SK-N-SH treated with all-trans-retinoic acid at 6 μM for 48 hours (cell line): Measurements from ENCODE around the gene ATP2B1.

Experiments
- ATAC-seq: fragments of 200-7000 bp; cut with Tn5 transposase; 3 replicates; pipeline ENCODE4 v1.9.1; 2020; ENCODE audit warnings: mild to moderate bottlenecking, moderate library complexity
- ARNTL ChIP-seq: fragments of 450-650 bp; formaldehyde crosslinking; IDR thresholded peaks from 2 replicates; pipeline ENCODE4 v1.5.0; 2020; ENCODE audit warnings: low read depth, mild to moderate bottlenecking, moderate library complexity, borderline replicate concordance
- CREB5 ChIP-seq: fragments of 250-450 bp; sonication (Bioruptor Pico); IDR thresholded peaks from 2 replicates; pipeline ENCODE4 v1.5.1; 2020; ENCODE audit warnings: low read depth, mild to moderate bottlenecking, moderate library complexity
- CSDC2 ChIP-seq: fragments of 250-450 bp; sonication (Bioruptor Pico); IDR thresholded peaks from 2 replicates; pipeline ENCODE4 v1.5.0; 2020; ENCODE audit warnings: mild to moderate bottlenecking, moderate library complexity
- CSRNP3 ChIP-seq: fragments of 250-450 bp; sonication (Bioruptor Pico); IDR thresholded peaks from 2 replicates; pipeline ENCODE4 v1.5.1; 2021; ENCODE audit warnings: mild to moderate bottlenecking, moderate library complexity
- ESRRG ChIP-seq: fragments of 250-450 bp; sonication (Bioruptor Pico); IDR thresholded peaks from 2 replicates; pipeline ENCODE4 v1.6.1; 2021; ENCODE audit warnings: mild to moderate bottlenecking
- GLIS3 ChIP-seq: fragments of 250-450 bp; sonication (Bioruptor Pico); IDR thresholded peaks from 2 replicates; pipeline ENCODE4 v1.5.0; 2020; ENCODE audit warnings: mild to moderate bottlenecking, moderate library complexity
- ISL1 ChIP-seq: fragments of 250-450 bp; sonication (Bioruptor Pico); IDR thresholded peaks from 2 replicates; pipeline ENCODE4 v2.1.2; 2022; ENCODE audit warnings: mild to moderate bottlenecking, moderate library complexity
- OSR1 ChIP-seq: fragments of 250-450 bp; sonication (Bioruptor Pico); IDR thresholded peaks from 2 replicates; pipeline ENCODE4 v1.8.0; 2022; ENCODE audit warnings: moderate library complexity, mild to moderate bottlenecking, inconsistent platforms
- PATZ1 ChIP-seq: fragments of 250-450 bp; sonication (Bioruptor Pico); IDR thresholded peaks from 2 replicates; pipeline ENCODE4 v1.8.0; 2020; ENCODE audit warnings: mild to moderate bottlenecking, moderate library complexity, borderline replicate concordance
- POU6F1 ChIP-seq: fragments of 250-450 bp; sonication (Bioruptor Pico); IDR thresholded peaks from 2 replicates; pipeline ENCODE4 v1.8.0; 2021; ENCODE audit warnings: low read depth, mild to moderate bottlenecking, moderate library complexity, borderline replicate concordance
- PPARA ChIP-seq: fragments of 250-450 bp; sonication (Bioruptor Pico); IDR thresholded peaks from 2 replicates; pipeline ENCODE4 v1.5.0; 2020; ENCODE audit warnings: mild to moderate bottlenecking, borderline replicate concordance
- RARB ChIP-seq: fragments of 250-450 bp; sonication (Bioruptor Pico); IDR thresholded peaks from 2 replicates; pipeline ENCODE4 v1.8.0; 2021; ENCODE audit warnings: mild to moderate bottlenecking, moderate library complexity
- SNAI2 ChIP-seq: fragments of 250-450 bp; sonication (Bioruptor Pico); IDR thresholded peaks from 2 replicates; pipeline ENCODE4 v1.5.0; 2020; ENCODE audit warnings: mild to moderate bottlenecking, moderate library complexity
- TCF4 ChIP-seq: fragments of 250-450 bp; sonication (Bioruptor Pico); IDR thresholded peaks from 2 replicates; pipeline ENCODE4 v1.8.0; 2021; ENCODE audit warnings: mild to moderate bottlenecking, moderate library complexity, borderline replicate concordance
- TOX ChIP-seq: fragments of 250-450 bp; sonication (Bioruptor Pico); IDR thresholded peaks from 2 replicates; pipeline ENCODE4 v1.8.0; 2021; ENCODE audit warnings: mild to moderate bottlenecking, moderate library complexity, borderline replicate concordance
- TSHZ2 ChIP-seq: fragments of 250-450 bp; sonication (Bioruptor Pico); IDR thresholded peaks from 2 replicates; pipeline ENCODE4 v1.5.0; 2020; ENCODE audit warnings: mild to moderate bottlenecking, moderate library complexity
- ZC3H10 ChIP-seq: fragments of 250-450 bp; sonication (Bioruptor Pico); IDR thresholded peaks from 2 replicates; pipeline ENCODE4 v1.5.1; 2021; ENCODE audit warnings: mild to moderate bottlenecking, moderate library complexity
- ZFP3 ChIP-seq: fragments of 250-450 bp; sonication (Bioruptor Pico); IDR thresholded peaks from 2 replicates; pipeline ENCODE4 v1.5.0; 2020; ENCODE audit warnings: mild to moderate bottlenecking, moderate library complexity
- ZFP30 ChIP-seq: fragments of 450-650 bp; formaldehyde crosslinking; IDR thresholded peaks from 2 replicates; pipeline ENCODE4 v1.5.0; 2022; ENCODE audit warnings: mild to moderate bottlenecking, moderate library complexity
- ZNF565 ChIP-seq: fragments of 450-650 bp; formaldehyde crosslinking; conservative IDR thresholded peaks from 2 replicates; pipeline ENCODE4 v1.5.0; 2020; ENCODE audit warnings: low read depth, mild to moderate bottlenecking, moderate library complexity
- ZNF70 ChIP-seq: fragments of 450-650 bp; formaldehyde crosslinking; IDR thresholded peaks from 2 replicates; pipeline ENCODE4 v1.5.0; 2020; ENCODE audit warnings: mild to moderate bottlenecking, moderate library complexity
- ZNF8 ChIP-seq: fragments of 450-650 bp; formaldehyde crosslinking; IDR thresholded peaks from 2 replicates; pipeline ENCODE4 v1.5.0; 2020; ENCODE audit warnings: mild to moderate bottlenecking, moderate library complexity

ATP2B1 gene

GRCh38 chr12:89676930-89677329 lies 31.7 kb downstream of the ATP2B1 start:
- no peak for TF ChIP-seq TCF4 (CRISPR knock-in tag)
- TF ChIP-seq ZFP3 (CRISPR knock-in tag), result no peak
- ATAC-seq, result no peak

GRCh38 chr12:89674326-89674942 lies 34.2 kb downstream of the ATP2B1 start:
- TF ChIP-seq TCF4 (CRISPR knock-in tag) (no peak), ISL1 (CRISPR knock-in tag) (no peak), CREB5 (no peak), TOX (CRISPR knock-in tag) (no peak), SNAI2 (CRISPR knock-in tag) (no peak), ARNTL (CRISPR knock-in tag) (no peak), ZFP30 (no peak), ZFP3 (CRISPR knock-in tag) (no peak), ZNF565 (CRISPR knock-in tag) (no peak), TSHZ2 (CRISPR knock-in tag) (no peak), ESRRG (CRISPR knock-in tag) (no peak), ZNF8 (no peak), GLIS3 (CRISPR knock-in tag) (no peak), ZNF70 (CRISPR knock-in tag) (no peak), ZC3H10 (CRISPR knock-in tag) (no peak), OSR1 (no peak)
- ATAC-seq, result no peak

GRCh38 chr12:89673603-89674002 lies 35.0 kb downstream of the ATP2B1 start:
- no peak for ATAC-seq

More at GRCh38 chr12:89673603-89674002, 35.0 kb downstream of the ATP2B1 start:
- TF ChIP-seq OSR1 (no peak), PATZ1 (CRISPR knock-in tag) (no peak), ZNF565 (CRISPR knock-in tag) (no peak), RARB (CRISPR knock-in tag) (no peak), ESRRG (CRISPR knock-in tag) (no peak), POU6F1 (CRISPR knock-in tag) (no peak), CREB5 (no peak), ARNTL (CRISPR knock-in tag) (no peak), ZFP30 (no peak), TOX (CRISPR knock-in tag) (no peak), PPARA (no peak), CSDC2 (CRISPR knock-in tag) (no peak), CSRNP3 (CRISPR knock-in tag) (no peak), ZNF8 (no peak), ZFP3 (CRISPR knock-in tag) (no peak), SNAI2 (CRISPR knock-in tag) (no peak), ZC3H10 (CRISPR knock-in tag) (no peak), ISL1 (CRISPR knock-in tag) (no peak), TSHZ2 (CRISPR knock-in tag) (no peak), TCF4 (CRISPR knock-in tag) (no peak)
- TF ChIP-seq, all 23 proteins: peak for 0
